ENCODE measurements around the gene NR1I2. TPM values are rescaled to one million over a fixed set of nuclear protein-coding genes. Genes with fewer than 3 reads are reported as not detected.

Gene NR1I2
- total and polyA plus RNA-seq, 12 donors, result 0.14 to 0.91 (median 0.37) TPM; not detected in 2

DNA sequence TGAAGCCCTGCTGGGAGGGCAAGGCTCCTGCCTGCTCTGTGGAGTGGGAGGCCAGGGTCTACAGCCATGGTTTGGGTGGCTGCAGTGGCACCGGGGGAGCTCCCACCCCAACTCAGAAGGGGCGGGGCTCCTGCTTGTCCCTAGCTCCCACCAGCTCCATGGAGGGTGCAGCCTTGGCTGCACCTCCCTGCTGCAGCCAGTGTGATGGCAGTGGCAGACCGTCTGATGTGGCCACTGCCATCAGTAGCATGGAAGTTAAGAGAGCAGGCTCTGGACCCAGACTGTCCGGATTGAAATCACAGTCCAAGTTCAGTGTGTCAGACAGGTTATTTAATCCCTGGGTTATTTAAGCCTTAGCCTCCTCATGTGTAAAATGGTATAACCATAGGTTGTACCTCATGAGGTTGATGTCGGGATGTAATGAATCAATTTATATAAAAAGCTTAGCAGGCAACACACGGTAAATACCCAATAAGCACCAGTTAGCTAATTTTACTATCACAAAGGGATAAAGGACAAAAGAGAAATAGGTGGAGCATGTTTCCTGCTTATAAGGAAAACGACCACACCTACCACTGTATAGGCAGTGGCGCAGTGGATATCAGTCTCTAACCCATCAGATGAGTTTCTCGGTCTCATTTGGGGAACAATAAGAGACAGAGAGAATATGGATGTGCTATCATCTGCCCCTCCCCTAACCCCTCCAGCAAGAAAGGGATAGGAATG is 13.1 kb upstream of the NR1I2 start:
- no peaks in the 10 kb centered on the region for H3K4me1 ChIP-seq (replicated peaks in 1 of 2)
- no peaks in the 10 kb centered on the region for H3K27me3 ChIP-seq
- no peaks in the 10 kb centered on the region for H3K36me3 ChIP-seq (replicated peaks in 1 of 2)
- H3K4me3 ChIP-seq, result no peak overlapping the region
- 87 to 91% (median 91%) methylated on average over 5 to 9 of the region's 9 CpGs for WGBS, 4 donors
- no peak for DNase-seq
- H3K27ac ChIP-seq, result no peak overlapping the region
- intact Hi-C loops (cut with DNase I), result no loop called here
- H3K9me3 ChIP-seq (replicated peaks in 1 of 3), result no peaks in the 10 kb centered on the region
- no peak for TF ChIP-seq POLR2A (IDR thresholded peaks at IDR 0.05)
- TF ChIP-seq CTCF (IDR thresholded peaks at IDR 0.05), result no peak

GRCh38 chr3:119769394-119770149 is 12.3 kb upstream of the NR1I2 start:
- H3K27ac ChIP-seq, result no peak overlapping the region
- intact Hi-C loops (cut with DNase I), result no loop called here
- 66 to 69% (median 68%) methylated on average over 8 of the region's 8 CpGs for WGBS, 4 donors
- TF ChIP-seq POLR2A (IDR thresholded peaks at IDR 0.05) (no peak), CTCF (IDR thresholded peaks at IDR 0.05) (no peak)
- H3K4me1 ChIP-seq (replicated peaks in 1 of 2), result no peaks in the 10 kb centered on the region
- H3K36me3 ChIP-seq (replicated peaks in 1 of 2), result no peaks in the 10 kb centered on the region
- H3K4me3 ChIP-seq, result no peak overlapping the region
- DNase-seq, result no peak
- no peaks in the 10 kb centered on the region for H3K27me3 ChIP-seq
- H3K9me3 ChIP-seq (replicated peaks in 1 of 3), result no peaks in the 10 kb centered on the region

DNA sequence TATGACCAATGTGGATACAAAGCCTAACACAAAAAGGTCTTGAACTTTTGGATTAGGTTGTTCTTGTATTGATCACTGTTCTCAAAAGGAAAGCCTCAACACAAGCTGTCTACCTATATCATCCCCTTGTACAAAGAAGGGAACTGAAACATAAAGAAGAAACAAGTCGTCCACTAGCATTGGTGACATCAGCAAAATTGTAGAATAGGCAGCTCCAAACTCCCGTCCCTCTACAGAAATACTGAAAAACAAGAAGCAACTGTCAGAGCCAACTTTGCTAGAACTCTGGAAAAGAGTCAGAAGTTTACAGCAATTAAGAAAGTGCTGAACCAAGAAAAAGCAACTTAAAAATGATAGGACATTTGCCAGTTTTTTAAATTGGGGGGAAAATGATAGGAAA is 7.5 kb upstream of the NR1I2 start:
- Histone ChIP-seq H3K4me3 (no peak overlapping the region), H3K4me1 (replicated peaks in 1 of 2) (no peaks in the 10 kb centered on the region), H3K27me3 (no peaks in the 10 kb centered on the region), H3K27ac (no peak overlapping the region), H3K36me3 (replicated peaks in 1 of 2) (no peaks in the 10 kb centered on the region), H3K9me3 (replicated peaks in 1 of 3) (no peaks in the 10 kb centered on the region)
- 26 to 40% (median 31%) methylated on average over 2 of the region's 2 CpGs for WGBS, 4 donors
- DNase-seq, result no peak
- intact Hi-C loops (cut with DNase I), result no loop called here
- TF ChIP-seq CTCF (IDR thresholded peaks at IDR 0.05) (no peak), POLR2A (IDR thresholded peaks at IDR 0.05) (no peak)

DNA sequence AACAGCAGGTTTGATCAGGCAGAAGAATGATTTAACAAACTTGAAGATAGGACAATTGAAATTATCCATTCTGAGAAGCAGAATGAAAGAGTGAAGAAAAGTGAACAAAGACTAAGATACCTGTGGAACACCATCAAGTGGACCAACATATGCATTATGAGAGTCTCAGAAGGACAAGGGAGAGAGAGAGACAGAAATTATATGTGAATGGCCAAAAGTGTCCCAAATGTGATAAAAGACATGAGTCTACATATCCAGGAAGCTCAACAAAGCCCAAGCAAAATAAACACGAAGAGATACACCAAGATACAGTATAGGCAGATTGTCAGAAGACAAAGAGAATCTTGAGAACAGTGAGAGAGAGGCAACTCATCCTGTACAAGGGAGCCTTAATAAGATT is 5.6 kb upstream of the NR1I2 start:
- H3K27ac ChIP-seq, result no peak overlapping the region
- peaks cover 6% of the 10 kb centered on the region in 2 donors for H3K4me1 ChIP-seq (replicated peaks in 1 of 2)
- no peak overlapping the region for H3K4me3 ChIP-seq
- no peaks in the 10 kb centered on the region for H3K36me3 ChIP-seq (replicated peaks in 1 of 2)
- intact Hi-C loops (cut with DNase I), result no loop called here
- H3K9me3 ChIP-seq (replicated peaks in 1 of 3), result no peaks in the 10 kb centered on the region
- no peak for DNase-seq
- no peak for TF ChIP-seq CTCF (IDR thresholded peaks at IDR 0.05)
- no peak for TF ChIP-seq POLR2A (IDR thresholded peaks at IDR 0.05)
- H3K27me3 ChIP-seq, result no peaks in the 10 kb centered on the region
- 57 to 90% (median 73%) methylated on average over 1 of the region's 1 CpG for WGBS, 4 donors

Data from adrenal gland (tissue), 12 donors.